Activated T-helper 2 cell treated with anti-CD3 and anti-CD28 coated beads, Interferon-gamma antibody, Interleukin-2, Interleukin-4, amounts not matched to agents 10 μg/mL and 5 μg/mL and 100 μg/mL, durations not matched to agents 14 hours and 24 hours and 36 hours (primary cell): ENCODE results near the gene CEP131. TPM values are rescaled to one million over a fixed set of nuclear protein-coding genes. Genes with fewer than 3 reads are reported as not detected.

Experiments used
- DNase-seq: peaks from one replicate; pipeline ENCODE4 v3.0.0; 2021; ENCODE audit warnings: low spot score
- H3K27ac Mint-ChIP-seq: one replicate; pipeline ENCODE4 v1.8.0; 2021; ENCODE audit warnings: mixed read lengths
- H3K27me3 Mint-ChIP-seq: one replicate; pipeline ENCODE4 v1.8.0; 2021; ENCODE audit warnings: low read depth, mixed read lengths
- H3K36me3 Mint-ChIP-seq: one replicate; pipeline ENCODE4 v1.8.0; 2021; ENCODE audit warnings: low read depth, mixed read lengths
- H3K4me1 Mint-ChIP-seq: one replicate; pipeline ENCODE4 v1.8.0; 2021; ENCODE audit warnings: low read depth, mixed read lengths
- H3K4me3 Mint-ChIP-seq: one replicate; pipeline ENCODE4 v1.8.0; 2021; ENCODE audit warnings: low read depth, mild to moderate bottlenecking, moderate library complexity, mixed read lengths
- H3K9me3 Mint-ChIP-seq: one replicate; pipeline ENCODE4 v1.8.0; 2021; ENCODE audit warnings: mixed read lengths
- intact Hi-C: fragments of 100-400 bp; cut with micrococcal nuclease; formaldehyde crosslinking; loops from one replicate; pipeline ENCODE4 v1.15.1; 2023
- total RNA-seq: library from RNA; stranded (reverse); gene quantifications from 2 replicates; pipeline ENCODE4 v1.2.3, GENCODE V29; 2022

The CEP131 gene
- total RNA-seq, 1 donor from 2014 or later: 14.8 TPM

- Mint-ChIP-seq H3K27me3 (no peaks in the 10 kb centered on the region), H3K4me1 (no peaks in the 10 kb centered on the region), H3K36me3 (no peaks in the 10 kb centered on the region), H3K27ac (no peak overlapping the region), H3K9me3 (no peaks in the 10 kb centered on the region), H3K4me3 (no peak overlapping the region)
- DNase-seq: no peak
- intact Hi-C loops: no loop called here
Measured at GRCh38 chr17:81189016-81189415, 33.7 kb downstream of the CEP131 start.

- Mint-ChIP-seq H3K27me3 (no peaks in the 10 kb centered on the region), H3K9me3 (no peaks in the 10 kb centered on the region), H3K36me3 (no peaks in the 10 kb centered on the region), H3K4me3 (no peak overlapping the region), H3K27ac (no peak overlapping the region), H3K4me1 (no peaks in the 10 kb centered on the region)
- DNase-seq: no peak
- intact Hi-C loops: no loop called here
Measured at GRCh38 chr17:81188491-81188840, 34.3 kb downstream of the CEP131 start.

GRCh38 chr17:81187586-81188490 is 34.9 kb downstream of the CEP131 start:
- no peaks in the 10 kb centered on the region for H3K36me3 Mint-ChIP-seq
- no peak overlapping the region for H3K27ac Mint-ChIP-seq
- intact Hi-C loops: no loop called here
- no peaks in the 10 kb centered on the region for H3K4me1 Mint-ChIP-seq
- DNase-seq: no peak
- no peaks in the 10 kb centered on the region for H3K27me3 Mint-ChIP-seq
- no peak overlapping the region for H3K4me3 Mint-ChIP-seq
- H3K9me3 Mint-ChIP-seq: no peaks in the 10 kb centered on the region

- Mint-ChIP-seq H3K4me3 (no peak overlapping the region), H3K27me3 (no peaks in the 10 kb centered on the region), H3K27ac (no peak overlapping the region), H3K36me3 (no peaks in the 10 kb centered on the region), H3K9me3 (no peaks in the 10 kb centered on the region), H3K4me1 (no peaks in the 10 kb centered on the region)
- intact Hi-C loops: no loop called here
- no peak for DNase-seq
Measured at GRCh38 chr17:81187120-81187519, 35.6 kb downstream of the CEP131 start.

DNA sequence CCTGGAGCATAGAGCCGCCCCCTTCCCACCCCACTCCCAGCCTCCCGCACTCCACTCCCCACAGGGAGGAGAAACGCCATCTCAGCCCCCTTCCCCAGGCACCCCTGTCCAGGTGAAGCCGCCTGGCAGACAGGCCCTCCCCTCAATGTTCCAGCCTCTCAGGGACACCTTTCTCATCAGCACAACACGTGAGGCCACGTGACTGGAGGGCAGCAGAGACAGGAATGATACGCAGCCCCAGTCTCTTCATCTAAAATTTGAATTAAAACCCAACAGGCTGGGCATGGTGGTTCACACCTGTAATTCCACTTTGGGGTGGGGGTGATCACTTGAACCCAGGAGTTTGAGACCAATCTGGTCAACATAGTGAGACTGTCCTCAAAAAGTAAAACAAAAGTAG is 36.6 kb downstream of the CEP131 start:
- intact Hi-C loops: no loop called here

GRCh38 chr17:81184555-81184954 is 38.2 kb downstream of the CEP131 start:
- Mint-ChIP-seq H3K36me3 (no peaks in the 10 kb centered on the region), H3K4me3 (no peak overlapping the region), H3K9me3 (no peaks in the 10 kb centered on the region), H3K27me3 (no peaks in the 10 kb centered on the region), H3K27ac (no peak overlapping the region), H3K4me1 (no peaks in the 10 kb centered on the region)
- intact Hi-C loops: no loop called here
- DNase-seq: no peak

More for the DNA sequence above, 36.6 kb downstream of the CEP131 start:
- no peak overlapping the region for H3K4me3 Mint-ChIP-seq
- no peak for DNase-seq
- H3K27me3 Mint-ChIP-seq: no peaks in the 10 kb centered on the region
- H3K9me3 Mint-ChIP-seq: no peaks in the 10 kb centered on the region
- no peaks in the 10 kb centered on the region for H3K4me1 Mint-ChIP-seq
- H3K36me3 Mint-ChIP-seq: no peaks in the 10 kb centered on the region
- no peak overlapping the region for H3K27ac Mint-ChIP-seq

DNA sequence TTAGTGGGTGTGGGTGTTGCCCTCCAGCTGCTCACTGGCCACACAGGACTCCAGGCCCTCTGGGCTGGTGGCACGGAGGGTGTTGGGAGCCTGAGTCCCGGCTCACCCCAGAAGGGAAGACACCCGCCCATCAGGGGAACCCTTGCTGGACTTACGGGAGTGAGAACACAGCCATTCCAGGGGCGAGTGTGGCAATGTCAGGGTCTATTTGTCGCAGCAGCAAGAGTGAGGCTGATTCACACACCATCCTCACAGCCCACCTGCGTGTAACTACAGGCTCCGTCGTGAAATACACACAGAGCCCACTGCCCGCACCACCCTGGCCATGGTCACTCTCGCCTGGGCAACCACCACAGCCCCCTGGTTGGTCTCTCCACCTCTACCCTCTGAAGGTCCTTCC is 39.0 kb downstream of the CEP131 start:
- DNase-seq: no peak
- no peaks in the 10 kb centered on the region for H3K36me3 Mint-ChIP-seq
- H3K4me1 Mint-ChIP-seq: no peaks in the 10 kb centered on the region
- no peaks in the 10 kb centered on the region for H3K9me3 Mint-ChIP-seq
- no peaks in the 10 kb centered on the region for H3K27me3 Mint-ChIP-seq
- no peak overlapping the region for H3K27ac Mint-ChIP-seq
- intact Hi-C loops: no loop called here
- no peak overlapping the region for H3K4me3 Mint-ChIP-seq

DNA sequence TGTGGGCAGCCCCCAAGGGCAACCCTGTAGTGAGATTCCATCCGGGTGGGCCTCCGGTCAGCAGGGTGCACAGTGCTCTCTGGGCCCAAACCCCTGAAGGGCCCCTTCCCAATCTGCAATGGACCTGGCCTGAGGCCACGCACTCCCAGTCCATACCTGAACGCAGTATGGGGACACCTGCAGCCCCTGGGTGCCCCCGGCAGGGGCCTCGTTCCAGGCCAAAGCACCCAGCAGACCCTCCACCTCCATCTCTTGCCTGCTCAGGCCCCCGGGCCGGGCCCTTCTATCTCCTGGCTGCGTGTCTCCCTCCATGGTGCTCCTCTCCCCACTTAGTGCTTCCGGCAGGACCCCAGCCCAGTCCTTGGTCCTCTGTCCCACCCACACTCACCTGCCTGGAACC is 39.4 kb downstream of the CEP131 start:
- Mint-ChIP-seq H3K27ac (no peak overlapping the region), H3K4me3 (no peak overlapping the region), H3K27me3 (no peaks in the 10 kb centered on the region), H3K4me1 (no peaks in the 10 kb centered on the region), H3K9me3 (no peaks in the 10 kb centered on the region), H3K36me3 (no peaks in the 10 kb centered on the region)
- intact Hi-C loops: no loop called here
- no peak for DNase-seq

DNA sequence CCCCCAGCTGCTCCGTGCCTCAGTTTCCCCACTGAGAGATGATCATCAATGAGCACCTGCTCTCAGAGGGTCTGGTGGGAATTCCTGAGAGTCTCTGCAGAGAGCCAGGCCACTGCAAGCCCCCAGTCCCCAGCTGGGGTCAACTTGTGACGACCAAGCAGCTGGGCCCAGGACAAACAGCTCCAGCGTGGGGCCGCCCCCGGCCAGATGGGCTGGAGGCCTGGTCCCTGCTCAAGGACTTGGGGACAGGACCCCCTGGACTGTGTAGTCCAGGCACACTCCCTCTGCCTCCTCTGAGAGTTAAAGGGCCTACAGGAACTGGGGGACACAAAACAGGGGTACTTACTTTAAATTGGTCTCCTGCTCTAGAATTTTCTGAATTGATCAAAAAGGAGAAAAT is 40.2 kb downstream of the CEP131 start:
- Mint-ChIP-seq H3K27me3 (no peaks in the 10 kb centered on the region), H3K9me3 (no peaks in the 10 kb centered on the region), H3K36me3 (no peaks in the 10 kb centered on the region), H3K4me3 (no peak overlapping the region), H3K4me1 (no peaks in the 10 kb centered on the region), H3K27ac (no peak overlapping the region)
- DNase-seq: no peak
- intact Hi-C loops: no loop called here

DNA sequence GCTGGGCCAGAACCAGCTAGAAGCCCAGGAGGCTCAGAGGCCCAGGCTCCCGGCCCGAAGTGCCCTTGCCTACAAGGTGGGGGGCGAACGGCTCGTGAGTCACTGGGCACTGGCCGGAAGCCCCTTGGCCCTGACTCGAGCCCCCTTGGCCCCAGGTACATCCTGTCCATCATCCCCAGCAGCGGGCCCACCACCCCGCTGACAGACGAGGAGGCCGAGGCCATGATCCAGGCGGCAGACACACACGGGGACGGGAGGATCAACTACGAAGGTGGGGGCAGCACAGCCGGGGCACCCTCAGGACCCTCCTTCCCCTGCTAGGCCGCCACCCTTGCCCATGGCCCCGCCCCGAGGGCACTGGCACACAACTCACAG is 41.0 kb downstream of the CEP131 start:
- intact Hi-C loops: no loop called here
- H3K9me3 Mint-ChIP-seq: no peaks in the 10 kb centered on the region
- H3K27me3 Mint-ChIP-seq: no peaks in the 10 kb centered on the region
- H3K4me1 Mint-ChIP-seq: no peaks in the 10 kb centered on the region
- no peaks in the 10 kb centered on the region for H3K36me3 Mint-ChIP-seq
- no peak for DNase-seq
- H3K4me3 Mint-ChIP-seq: no peak overlapping the region
- H3K27ac Mint-ChIP-seq: no peak overlapping the region

GRCh38 chr17:81180836-81181810 is 41.6 kb downstream of the CEP131 start:
- H3K27me3 Mint-ChIP-seq: no peaks in the 10 kb centered on the region
- intact Hi-C loops: no loop called here
- no peaks in the 10 kb centered on the region for H3K36me3 Mint-ChIP-seq
- no peak for DNase-seq
- H3K4me1 Mint-ChIP-seq: no peaks in the 10 kb centered on the region
- H3K9me3 Mint-ChIP-seq: no peaks in the 10 kb centered on the region
- H3K27ac Mint-ChIP-seq: no peak overlapping the region
- H3K4me3 Mint-ChIP-seq: no peak overlapping the region

GRCh38 chr17:81179861-81180260 is 42.9 kb downstream of the CEP131 start:
- H3K27me3 Mint-ChIP-seq: peaks cover 2% of the 10 kb centered on the region
- no peaks in the 10 kb centered on the region for H3K9me3 Mint-ChIP-seq
- no peaks in the 10 kb centered on the region for H3K4me1 Mint-ChIP-seq
- no peaks in the 10 kb centered on the region for H3K36me3 Mint-ChIP-seq
- no peak overlapping the region for H3K4me3 Mint-ChIP-seq
- H3K27ac Mint-ChIP-seq: no peak overlapping the region
- intact Hi-C loops: no loop called here
- no peak for DNase-seq

DNA sequence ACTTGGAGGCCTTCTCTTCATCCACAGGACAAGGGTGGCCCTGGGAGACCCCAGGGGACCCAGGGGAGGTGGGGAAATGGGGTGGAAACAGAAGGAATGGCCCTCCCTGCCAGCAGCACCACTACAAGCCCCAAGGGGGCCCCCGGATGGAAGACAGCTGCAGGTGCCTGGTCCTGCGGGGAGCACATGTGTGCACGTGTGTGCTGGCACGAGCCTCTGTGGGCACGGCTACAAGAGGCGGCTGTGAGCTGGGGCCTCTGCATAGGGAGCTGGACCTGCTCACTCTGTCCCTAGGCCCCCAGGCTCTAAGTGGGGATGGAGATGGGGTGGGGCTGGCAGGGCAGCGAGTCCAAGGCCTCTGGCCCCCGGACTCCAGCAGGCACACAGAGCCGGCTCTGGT is 43.5 kb downstream of the CEP131 start:
- no peak overlapping the region for H3K4me3 Mint-ChIP-seq
- no peak overlapping the region for H3K27ac Mint-ChIP-seq
- no peaks in the 10 kb centered on the region for H3K36me3 Mint-ChIP-seq
- no peaks in the 10 kb centered on the region for H3K4me1 Mint-ChIP-seq
- DNase-seq: no peak
- intact Hi-C loops: no loop called here
- H3K27me3 Mint-ChIP-seq: peaks cover 2% of the 10 kb centered on the region
- H3K9me3 Mint-ChIP-seq: no peaks in the 10 kb centered on the region
